MM.1S (cell line): Measurements from ENCODE around the gene DHRS7B.

Experiments
- DNase-seq: peaks from one replicate; pipeline ENCODE4 v3.0.0-alpha.2; 2015
- H2AFZ ChIP-seq: fragments of 300-600 bp; sonication (generic); 2 replicates; pipeline ENCODE4 v1.6.0; 2016; ENCODE audit warnings: antibody characterized with exemption, low read length
- H3F3A ChIP-seq: fragments of 300-600 bp; sonication (generic); 2 replicates; pipeline ENCODE4 v1.6.1; 2016; ENCODE audit warnings: mild to moderate bottlenecking, antibody characterized with exemption, low read length, moderate library complexity, mixed read lengths; ENCODE audit not compliant: insufficient read depth
- H3K27ac ChIP-seq: fragments of 300-600 bp; sonication (generic); 2 replicates; pipeline ENCODE4 v1.5.1; 2016; ENCODE audit warnings: mild to moderate bottlenecking, low read length
- H3K27me3 ChIP-seq: fragments of 300-600 bp; sonication (generic); replicated peaks from 2 replicates; pipeline ENCODE4 v1.6.0; 2016; ENCODE audit warnings: low read length; ENCODE audit not compliant: insufficient read depth
- H3K36me3 ChIP-seq: fragments of 300-600 bp; sonication (generic); replicated peaks from 2 replicates; pipeline ENCODE4 v1.6.1; 2016; ENCODE audit warnings: mild to moderate bottlenecking, low read length, mixed read lengths; ENCODE audit not compliant: insufficient read depth
- H3K4me1 ChIP-seq: fragments of 300-600 bp; sonication (generic); 2 replicates; pipeline ENCODE4 v1.6.1; 2016; ENCODE audit warnings: low read length, mixed read lengths
- H3K4me2 ChIP-seq: fragments of 300-600 bp; sonication (generic); 2 replicates; pipeline ENCODE4 v1.6.0; 2016; ENCODE audit warnings: low read depth, low read length
- H3K4me3 ChIP-seq: fragments of 300-600 bp; sonication (generic); 2 replicates; pipeline ENCODE4 v1.5.1; 2016; ENCODE audit warnings: low read length, mixed read lengths
- H3K79me2 ChIP-seq: fragments of 300-600 bp; sonication (generic); 2 replicates; pipeline ENCODE4 v1.6.1; 2016; ENCODE audit warnings: mixed run types, low read length, mixed read lengths
- H3K9ac ChIP-seq: fragments of 300-600 bp; sonication (generic); 2 replicates; pipeline ENCODE4 v1.6.1; 2016; ENCODE audit warnings: low read length, mixed read lengths
- H3K9me2 ChIP-seq: fragments of 300-600 bp; sonication (generic); replicated peaks from 2 replicates; pipeline ENCODE4 v1.6.1; 2016; ENCODE audit warnings: mild to moderate bottlenecking, low read length, mixed read lengths; ENCODE audit not compliant: insufficient read depth
- H3K9me3 ChIP-seq: fragments of 300-600 bp; sonication (generic); replicated peaks from 2 replicates; pipeline ENCODE4 v1.6.1; 2016; ENCODE audit warnings: mild to moderate bottlenecking, low read length, mixed read lengths; ENCODE audit not compliant: insufficient read depth
- H4K20me1 ChIP-seq: fragments of 300-600 bp; sonication (generic); 2 replicates; pipeline ENCODE4 v1.6.1; 2016; ENCODE audit warnings: mild to moderate bottlenecking, low read length, moderate library complexity, mixed read lengths; ENCODE audit not compliant: insufficient read depth
- CTCF ChIP-seq: fragments of 300-600 bp; sonication (generic); IDR thresholded peaks from 2 replicates; pipeline ENCODE4 v1.5.1; 2016; ENCODE audit warnings: antibody characterized with exemption, low read length, mixed read lengths
- EZH2 ChIP-seq: fragments of 300-600 bp; sonication (generic); optimal IDR thresholded peaks from 2 replicates; pipeline ENCODE3; 2017; ENCODE audit warnings: low read depth, mild to moderate bottlenecking, antibody characterized with exemption, low read length, mixed read lengths
- EZH2phosphoT487 ChIP-seq: fragments of 300-600 bp; sonication (generic); IDR thresholded peaks from 2 replicates; pipeline ENCODE4 v1.6.1; 2018; ENCODE audit warnings: antibody characterized with exemption, low read length

DHRS7B gene

GRCh38 chr17:21232033-21232749, 105.4 kb downstream of the DHRS7B start:
- H3K9me3 ChIP-seq: no peaks in the 10 kb centered on the region
- H3K36me3 ChIP-seq: no peaks in the 10 kb centered on the region
- H3K9ac ChIP-seq: no peak overlapping the region
- no peaks in the 10 kb centered on the region for H3K4me1 ChIP-seq
- no peaks in the 10 kb centered on the region for H3F3A ChIP-seq
- H3K4me2 ChIP-seq: no peak overlapping the region
- no peaks in the 10 kb centered on the region for H4K20me1 ChIP-seq
- no peaks in the 10 kb centered on the region for H3K79me2 ChIP-seq
- H3K9me2 ChIP-seq: no peaks in the 10 kb centered on the region
- no peaks in the 10 kb centered on the region for H3K27me3 ChIP-seq
- TF ChIP-seq EZH2: no peak
- no peak for TF ChIP-seq EZH2phosphoT487
- no peak for TF ChIP-seq CTCF
- H3K27ac ChIP-seq: no peak overlapping the region
- H2AFZ ChIP-seq: no peak overlapping the region
- no peak overlapping the region for H3K4me3 ChIP-seq
- DNase-seq: no peak

- Histone ChIP-seq H3F3A (no peaks in the 10 kb centered on the region), H3K79me2 (no peaks in the 10 kb centered on the region), H3K27ac (no peak overlapping the region), H3K36me3 (no peaks in the 10 kb centered on the region), H3K27me3 (no peaks in the 10 kb centered on the region), H4K20me1 (no peaks in the 10 kb centered on the region), H3K4me1 (no peaks in the 10 kb centered on the region), H3K9me2 (no peaks in the 10 kb centered on the region), H2AFZ (no peak overlapping the region), H3K4me2 (no peak overlapping the region), H3K9me3 (no peaks in the 10 kb centered on the region), H3K4me3 (no peak overlapping the region), H3K9ac (no peak overlapping the region)
- DNase-seq: no peak
- no peak for TF ChIP-seq CTCF
- no peak for TF ChIP-seq EZH2
- no peak for TF ChIP-seq EZH2phosphoT487
Observed at GRCh38 chr17:21233581-21234347, 107.0 kb downstream of the DHRS7B start.

GRCh38 chr17:21235921-21236320, 109.2 kb downstream of the DHRS7B start:
- H3K79me2 ChIP-seq: no peaks in the 10 kb centered on the region
- H3F3A ChIP-seq: no peaks in the 10 kb centered on the region
- no peaks in the 10 kb centered on the region for H3K27me3 ChIP-seq
- H3K4me1 ChIP-seq: no peaks in the 10 kb centered on the region
- no peak overlapping the region for H3K4me3 ChIP-seq
- H4K20me1 ChIP-seq: no peaks in the 10 kb centered on the region
- H3K36me3 ChIP-seq: no peaks in the 10 kb centered on the region
- no peak overlapping the region for H2AFZ ChIP-seq
- no peak overlapping the region for H3K27ac ChIP-seq
- no peak overlapping the region for H3K4me2 ChIP-seq
- H3K9ac ChIP-seq: no peak overlapping the region
- no peak for DNase-seq
- H3K9me2 ChIP-seq: no peaks in the 10 kb centered on the region
- H3K9me3 ChIP-seq: no peaks in the 10 kb centered on the region
- TF ChIP-seq CTCF (no peak), EZH2 (no peak), EZH2phosphoT487 (no peak)
